ENCODE data around the gene SLC9A9. TPM values are rescaled to one million over a fixed set of nuclear protein-coding genes. Genes with fewer than 3 reads are reported as not detected.

Gene SLC9A9
- total and polyA plus RNA-seq, 9 of the 15 experiments (the other 6 are each of a cell fraction or from before 2014, with no cell fraction given) = 0.03 to 0.13 TPM; not detected in 7

DNA sequence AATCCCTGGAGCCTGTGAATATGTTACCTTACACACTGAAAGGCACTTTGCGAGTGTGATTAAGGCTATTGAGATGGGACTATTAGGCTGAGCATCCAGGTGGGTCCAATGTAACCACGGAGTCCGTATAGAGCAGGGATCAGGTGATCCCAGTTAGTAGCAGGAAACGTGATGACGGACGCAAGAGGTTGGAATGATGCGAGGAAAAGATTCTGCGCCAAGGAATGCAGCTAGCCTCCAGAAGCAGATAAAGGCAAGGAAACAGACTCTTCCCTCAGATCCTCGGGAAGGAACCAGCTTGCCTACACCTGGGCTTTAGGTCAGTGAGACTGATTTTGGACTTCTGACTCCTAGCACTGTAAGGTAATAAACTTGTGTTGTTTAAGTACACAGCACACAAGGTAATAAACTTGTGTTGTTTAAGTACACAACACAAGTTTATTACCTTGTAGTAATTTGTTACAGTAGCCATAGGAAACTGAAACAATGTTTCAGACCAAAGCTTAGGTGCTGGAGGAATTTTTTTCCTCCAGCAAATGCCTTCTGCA lies 603.7 kb downstream of the SLC9A9 start:
- H3K9me1 ChIP-seq (ENCODE audit: control insufficient read depth, insufficient read depth, low read length) = no peaks in the 10 kb centered on the region
- H3K4me1 ChIP-seq (replicated peaks in 1 of 2; ENCODE audit: control insufficient read depth in 2 of 2, insufficient read depth in 2 of 2, low read length in 2 of 2) = no peaks in the 10 kb centered on the region; a peak in 1 of 5 replicates
- DNase-seq (ENCODE audit: extremely low read depth in 1 of 4, low spot score in 3 of 4) (no peak), ATAC-seq (no peak), FAIRE-seq (no peak)
- BruUV-seq (replicated peaks) = no TSS peak
- H4K20me1 ChIP-seq (replicated peaks; ENCODE audit: control insufficient read depth, insufficient read depth, low read length) = no peaks in the 10 kb centered on the region
- no peak overlapping the region for H3K4me2 ChIP-seq (ENCODE audit: insufficient read depth, low read length)
- no peak overlapping the region for H3K4me3 ChIP-seq
- H3K27me3 ChIP-seq (ENCODE audit: control insufficient read depth in 2 of 2, insufficient read depth in 2 of 2, low read length in 2 of 2) = no peaks in the 10 kb centered on the region
- 67% methylated on average over 9 of the region's 9 CpGs for WGBS (ENCODE audit: insufficient coverage, low coverage, missing lambda C conversion rate)
- no peak overlapping the region for H3K27ac ChIP-seq (ENCODE audit: extremely low read depth, low read depth, low read length)
- in situ Hi-C loops (cut with MboI) (loop anchor here (5.0 kb wide), 1 partner anchor 62 kb away; no protein-coding TSS in a partner anchor), intact Hi-C loops (cut with micrococcal nuclease) (no loop called here)
- no peak overlapping the region for H2AFZ ChIP-seq (ENCODE audit: low read depth, low read length)
- TF ChIP-seq PML (IDR thresholded peaks at IDR 0.05; ENCODE audit: low read length) (no peak), TFAM (CRISPR knock-in tag; conservative IDR thresholded peaks at IDR 0.05) (no peak), CHD4 (IDR thresholded peaks at IDR 0.05; ENCODE audit: insufficient read depth, insufficient replicate concordance, low read depth, low read length, poor library complexity, severe bottlenecking) (no peak), SIX5 (IDR thresholded peaks at IDR 0.05; ENCODE audit: borderline replicate concordance in 1 of 2, insufficient read depth in 1 of 2, low read depth in 1 of 2, low read length in 2 of 2) (no peak), DIDO1 (tag; IDR thresholded peaks at IDR 0.05; ENCODE audit: low read depth) (no peak)
- H3K36me3 ChIP-seq (ENCODE audit: control insufficient read depth, insufficient read depth, low read length) = no peaks in the 10 kb centered on the region
- POLR2A ChIA-PET = interaction anchor here (0.6 to 1.7 kb wide), 4 partner anchors 8 to 28 kb away, joined by 3 to 5 read pairs (median 4); no protein-coding TSS in a partner anchor
- H3K79me2 ChIP-seq (ENCODE audit: control insufficient read depth, insufficient read depth, low read length) = no peaks in the 10 kb centered on the region
- H3K9ac ChIP-seq (ENCODE audit: insufficient read depth in 1 of 2, low read depth in 2 of 2, low read length in 2 of 2) = no peak overlapping the region
- CTCF ChIA-PET (ENCODE audit: low intra/inter-chr PET ratio) = no interaction called here
- H3K9me3 ChIP-seq (replicated peaks; ENCODE audit: control insufficient read depth, insufficient read depth, low read depth, low read length) = no peaks in the 10 kb centered on the region
